HL-60 (cell line): ENCODE results near the gene KLHL11.

Experiments
- DNase-seq, 2 experiments: peaks; one replicate each; pipeline ENCODE4 v3.0.0-alpha.2; 2010 to 2020; ENCODE audit warnings: low read depth in 1 of 2, low spot score in 1 of 2
- H3K27ac ChIP-seq: fragments of 250-450 bp; sonication (Bioruptor Pico); replicated peaks from 2 replicates; pipeline ENCODE4 v1.5.1; 2020; ENCODE audit warnings: mild to moderate bottlenecking, moderate library complexity
- H3K27me3 ChIP-seq: fragments of 250-450 bp; sonication (Bioruptor Pico); 2 replicates; pipeline ENCODE4 v1.5.1; 2021; ENCODE audit warnings: mild to moderate bottlenecking, moderate library complexity; ENCODE audit not compliant: insufficient read depth, poor library complexity, severe bottlenecking
- H3K4me3 ChIP-seq: replicated peaks from 2 replicates; pipeline ENCODE4 v1.5.1; 2011; ENCODE audit warnings: mild to moderate bottlenecking, control low read depth, low read length; ENCODE audit not compliant: insufficient read depth
- CTCF ChIP-seq: IDR thresholded peaks from one replicate; pipeline ENCODE4 v1.5.1; 2011; ENCODE audit warnings: low read length, control low read depth, inconsistent platforms; ENCODE audit not compliant: insufficient read depth
- GABPA ChIP-seq: IDR thresholded peaks from 2 replicates; pipeline ENCODE4 v1.6.1; 2012; ENCODE audit warnings: low read depth
- POLR2AphosphoS5 ChIP-seq: IDR thresholded peaks from 2 replicates; pipeline ENCODE4 v1.6.1; 2012; ENCODE audit warnings: low read depth
- REST ChIP-seq: IDR thresholded peaks from 2 replicates; pipeline ENCODE4 v1.6.1; 2012; ENCODE audit warnings: low read depth; ENCODE audit not compliant: insufficient replicate concordance
- SPI1 ChIP-seq: IDR thresholded peaks from 2 replicates; pipeline ENCODE4 v1.6.1; 2012; ENCODE audit warnings: low read depth, mild to moderate bottlenecking, borderline replicate concordance

KLHL11 gene

GRCh38 chr17:41905172-41905571, 39.9 kb upstream of the KLHL11 start:
- Histone ChIP-seq H3K27ac (no peak overlapping the region), H3K4me3 (no peak overlapping the region), H3K27me3 (no peaks in the 10 kb centered on the region)
- TF ChIP-seq GABPA, result no peak
- no peak for TF ChIP-seq CTCF
- TF ChIP-seq SPI1, result no peak
- no peak for TF ChIP-seq REST
- TF ChIP-seq POLR2AphosphoS5, result no peak
- no peak for DNase-seq

GRCh38 chr17:41904242-41904841, 39.1 kb upstream of the KLHL11 start:
- no peak for DNase-seq
- Histone ChIP-seq H3K27ac (no peak overlapping the region), H3K4me3 (no peak overlapping the region), H3K27me3 (no peaks in the 10 kb centered on the region)
- TF ChIP-seq POLR2AphosphoS5, result no peak
- no peak for TF ChIP-seq REST
- no peak for TF ChIP-seq GABPA
- TF ChIP-seq SPI1, result no peak
- no peak for TF ChIP-seq CTCF

- TF ChIP-seq POLR2AphosphoS5 (no peak), CTCF (no peak), SPI1 (no peak), REST (no peak), GABPA (no peak)
- Histone ChIP-seq H3K27ac (no peak overlapping the region), H3K27me3 (no peaks in the 10 kb centered on the region), H3K4me3 (no peak overlapping the region)
- no peak for DNase-seq
Measured at GRCh38 chr17:41901646-41902045, 36.4 kb upstream of the KLHL11 start.
